GM10266 (cell line): ENCODE data around the gene ZNF211.

Source experiments
- DNase-seq: peaks from one replicate; pipeline ENCODE4 v3.0.0; 2012; ENCODE audit errors: extremely low spot score
- CTCF ChIP-seq: IDR thresholded peaks from 2 replicates; pipeline ENCODE4 v1.5.1; 2012; ENCODE audit warnings: mild to moderate bottlenecking, low read depth; ENCODE audit not compliant: control insufficient read depth, insufficient read depth; ENCODE audit errors: missing control alignments

The ZNF211 gene

GRCh38 chr19:57641715-57642234 lies 8.8 kb downstream of the ZNF211 start:
- no peak for DNase-seq
- TF ChIP-seq CTCF: no peak

GRCh38 chr19:57642396-57643046 lies 9.6 kb downstream of the ZNF211 start:
- no peak for TF ChIP-seq CTCF
- no peak for DNase-seq

- TF ChIP-seq CTCF: no peak
- DNase-seq: no peak
These were observed 10.8 kb downstream of the ZNF211 start for GRCh38 chr19:57643734-57644133.

GRCh38 chr19:57648331-57649003 lies 15.5 kb downstream of the ZNF211 start:
- TF ChIP-seq CTCF: no peak
- DNase-seq: no peak

- DNase-seq: no peak
- TF ChIP-seq CTCF: no peak
These were observed 18.7 kb downstream of the ZNF211 start for GRCh38 chr19:57651654-57651996.

GRCh38 chr19:57653689-57654088 lies 20.7 kb downstream of the ZNF211 start:
- no peak for TF ChIP-seq CTCF
- DNase-seq: no peak

- DNase-seq: no peak
These were observed 22.5 kb downstream of the ZNF211 start for GRCh38 chr19:57655443-57655842.

More at GRCh38 chr19:57655443-57655842, 22.5 kb downstream of the ZNF211 start:
- no peak for TF ChIP-seq CTCF
